NT2/D1 (cell line): ENCODE data around the gene BTG2.

ENCODE experiments used
- DNase-seq: peaks from one replicate; pipeline ENCODE4 v3.0.0-alpha.2; 2011; ENCODE audit warnings: low read depth, low spot score
- H3K27me3 ChIP-seq: 2 replicates; pipeline ENCODE4 v1.6.0; 2011; ENCODE audit warnings: mild to moderate bottlenecking; ENCODE audit not compliant: insufficient read length, insufficient read depth
- H3K36me3 ChIP-seq: 2 replicates; pipeline ENCODE4 v1.6.1; 2011; ENCODE audit warnings: mild to moderate bottlenecking, low read length, mixed read lengths; ENCODE audit not compliant: insufficient read depth, insufficient read length
- H3K4me1 ChIP-seq: 2 replicates; pipeline ENCODE4 v1.5.1; 2011; ENCODE audit not compliant: insufficient read depth, insufficient read length
- H3K4me3 ChIP-seq: 2 replicates; pipeline ENCODE4 v1.5.1; 2011; ENCODE audit warnings: low read depth; ENCODE audit not compliant: insufficient read length
- H3K9ac ChIP-seq: 2 replicates; pipeline ENCODE4 v1.6.0; 2011; ENCODE audit warnings: low read depth; ENCODE audit not compliant: insufficient read length
- H3K9me3 ChIP-seq: 2 replicates; pipeline ENCODE4 v1.5.1; 2011; ENCODE audit warnings: mild to moderate bottlenecking, low read length; ENCODE audit not compliant: insufficient read depth
- SUZ12 ChIP-seq: IDR thresholded peaks from 2 replicates; pipeline ENCODE4 v1.6.1; 2011; ENCODE audit not compliant: insufficient read length, insufficient read depth; ENCODE audit errors: extremely low read depth
- YY1 ChIP-seq: IDR thresholded peaks from 2 replicates; pipeline ENCODE4 v1.6.1; 2011; ENCODE audit not compliant: insufficient read length, insufficient read depth
- ZNF274 ChIP-seq: IDR thresholded peaks from 2 replicates; pipeline ENCODE4 v1.6.1; 2011; ENCODE audit warnings: mild to moderate bottlenecking, low read depth, low read length

BTG2 gene

GRCh38 chr1:203346060-203346768 lies 40.9 kb downstream of the BTG2 start:
- Histone ChIP-seq H3K4me3 (no peak overlapping the region), H3K36me3 (no peaks in the 10 kb centered on the region), H3K9me3 (no peaks in the 10 kb centered on the region), H3K27me3 (peaks cover 24% of the 10 kb centered on the region), H3K4me1 (peaks cover 3% of the 10 kb centered on the region), H3K9ac (no peak overlapping the region)
- DNase-seq: no peak
- TF ChIP-seq YY1 (no peak), ZNF274 (no peak), SUZ12 (no peak)

- no peak for DNase-seq
- no peak for TF ChIP-seq ZNF274
- no peak for TF ChIP-seq SUZ12
- TF ChIP-seq YY1: no peak
- Histone ChIP-seq H3K4me3 (no peak overlapping the region), H3K9me3 (no peaks in the 10 kb centered on the region), H3K27me3 (peaks cover 20% of the 10 kb centered on the region), H3K9ac (no peak overlapping the region), H3K4me1 (peaks cover 5% of the 10 kb centered on the region), H3K36me3 (no peaks in the 10 kb centered on the region)
Measured at GRCh38 chr1:203346769-203347102, 41.4 kb downstream of the BTG2 start.

GRCh38 chr1:203349166-203349565 lies 43.8 kb downstream of the BTG2 start:
- peaks cover 20% of the 10 kb centered on the region for H3K27me3 ChIP-seq
- H3K9me3 ChIP-seq: no peaks in the 10 kb centered on the region
- DNase-seq: no peak
- H3K36me3 ChIP-seq: no peaks in the 10 kb centered on the region
- H3K9ac ChIP-seq: no peak overlapping the region
- TF ChIP-seq ZNF274 (no peak), YY1 (no peak), SUZ12 (no peak)
- H3K4me3 ChIP-seq: no peak overlapping the region
- H3K4me1 ChIP-seq: peaks cover 5% of the 10 kb centered on the region

GRCh38 chr1:203349773-203350524 lies 44.6 kb downstream of the BTG2 start:
- Histone ChIP-seq H3K27me3 (peaks cover 19% of the 10 kb centered on the region), H3K9me3 (no peaks in the 10 kb centered on the region)

GRCh38 chr1:203351037-203351625 lies 45.8 kb downstream of the BTG2 start, which contains the start of gene FMOD:
FMOD (minus strand) TSS chr1:203351122; CDS start chr1:203348270, 2,852 bp downstream.
- Histone ChIP-seq H3K4me3 (no peak within 1 kb of the TSS), H3K27me3 (peaks cover 17% of the 10 kb centered on the region), H3K9me3 (no peaks in the 10 kb centered on the region), H3K9ac (no peak within 1 kb of the TSS), H3K36me3 (no peaks in the 10 kb centered on the region), H3K4me1 (peaks cover 2% of the 10 kb centered on the region)
- no peak for TF ChIP-seq ZNF274
- no peak for TF ChIP-seq YY1
- TF ChIP-seq SUZ12: no peak
- DNase-seq: no peak

More at GRCh38 chr1:203349773-203350524, 44.6 kb downstream of the BTG2 start:
- Histone ChIP-seq H3K9ac (no peak overlapping the region), H3K4me3 (no peak overlapping the region), H3K36me3 (no peaks in the 10 kb centered on the region), H3K4me1 (peaks cover 5% of the 10 kb centered on the region)
- no peak for DNase-seq
- TF ChIP-seq YY1 (no peak), SUZ12 (no peak), ZNF274 (no peak)

- H3K36me3 ChIP-seq: no peaks in the 10 kb centered on the region
- H3K4me3 ChIP-seq: no peak overlapping the region
- H3K27me3 ChIP-seq: peaks cover 10% of the 10 kb centered on the region
- no peak overlapping the region for H3K9ac ChIP-seq
- no peak for DNase-seq
- peaks cover 2% of the 10 kb centered on the region for H3K4me1 ChIP-seq
- peaks cover 12% of the 10 kb centered on the region; the same call in 1 of the 2 replicates for H3K9me3 ChIP-seq
- TF ChIP-seq YY1 (no peak), ZNF274 (no peak), SUZ12 (no peak)
Measured at GRCh38 chr1:203353486-203353885, 48.2 kb downstream of the BTG2 start.

- Histone ChIP-seq H3K36me3 (no peaks in the 10 kb centered on the region), H3K4me3 (no peak overlapping the region), H3K9ac (no peak overlapping the region), H3K4me1 (peaks cover 2% of the 10 kb centered on the region), H3K9me3 (peaks cover 12% of the 10 kb centered on the region; the same call in 1 of the 2 replicates), H3K27me3 (peaks cover 10% of the 10 kb centered on the region)
- DNase-seq: no peak
- TF ChIP-seq SUZ12 (no peak), YY1 (no peak), ZNF274 (no peak)
Measured at GRCh38 chr1:203354246-203354645, 48.9 kb downstream of the BTG2 start.
